Mucosa of gallbladder (tissue), 1 donor: ENCODE measurements around the gene RBMS1. TPM values are rescaled to one million over a fixed set of nuclear protein-coding genes. Genes with fewer than 3 reads are reported as not detected.
"Not testable (repeated sequence)": the region's sequence is repeated elsewhere in the genome, so short reads cannot be mapped to it uniquely, and the experiment has no call there.

Source experiments
- DNase-seq: peaks from one replicate; pipeline ENCODE4 v3.0.0-alpha.2; 2020; ENCODE audit warnings: low spot score
- total RNA-seq: library from RNA; stranded (reverse); gene quantifications from one replicate; pipeline ENCODE4 v1.2.1, GENCODE V29; 2021
- donor health status: DM: no; HTN: no; CAD: no.

RBMS1 gene
- total RNA-seq, 1 donor from 2014 or later: 36.2 TPM

DNA sequence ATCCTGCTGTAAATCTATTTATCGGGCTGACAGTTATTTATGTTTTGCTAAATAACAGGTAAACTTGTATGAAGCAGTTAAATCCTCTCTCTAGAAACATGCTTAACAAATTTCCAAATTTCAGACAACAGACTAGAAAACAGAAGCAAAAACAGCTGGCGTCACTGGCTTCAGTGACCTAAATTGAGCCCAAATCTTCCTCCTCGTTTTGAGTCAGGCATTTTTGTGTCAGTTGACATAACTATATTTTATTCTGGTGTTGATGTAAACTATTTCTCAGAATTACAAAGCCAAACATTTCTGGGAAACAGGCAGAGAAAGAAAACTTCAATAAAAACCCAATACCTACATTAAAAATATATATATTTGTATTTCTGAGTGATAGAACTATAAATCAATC, 21.7 kb downstream of the RBMS1 start:
- DNase-seq: no peak

DNA sequence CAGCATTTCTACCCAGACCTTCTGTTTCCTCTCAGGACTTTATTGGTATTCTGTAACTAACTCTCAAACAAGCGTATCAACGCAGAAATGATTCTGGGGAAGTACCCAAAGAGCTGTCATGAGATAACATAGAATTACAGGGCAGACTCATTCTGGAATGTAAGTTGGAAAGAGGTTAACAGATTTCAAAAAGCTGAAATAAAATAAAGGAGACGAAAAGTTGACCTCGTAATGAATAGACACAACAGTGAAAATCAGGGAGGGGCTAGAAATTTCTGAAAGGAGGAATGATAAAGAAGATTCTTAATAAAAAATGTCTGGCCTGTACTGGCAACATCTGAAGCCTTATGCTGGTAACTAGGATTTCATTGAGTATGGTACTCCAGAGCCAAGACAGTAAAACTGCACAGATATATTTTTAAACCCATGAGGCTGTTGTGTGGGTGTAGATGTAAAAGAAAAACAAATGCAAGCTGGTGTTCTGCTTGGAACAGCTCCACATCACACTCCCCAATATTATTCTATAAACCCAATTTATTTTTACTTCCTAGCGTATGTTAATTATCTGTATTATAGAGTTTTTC, 23.9 kb downstream of the RBMS1 start:
- no peak for DNase-seq

DNA sequence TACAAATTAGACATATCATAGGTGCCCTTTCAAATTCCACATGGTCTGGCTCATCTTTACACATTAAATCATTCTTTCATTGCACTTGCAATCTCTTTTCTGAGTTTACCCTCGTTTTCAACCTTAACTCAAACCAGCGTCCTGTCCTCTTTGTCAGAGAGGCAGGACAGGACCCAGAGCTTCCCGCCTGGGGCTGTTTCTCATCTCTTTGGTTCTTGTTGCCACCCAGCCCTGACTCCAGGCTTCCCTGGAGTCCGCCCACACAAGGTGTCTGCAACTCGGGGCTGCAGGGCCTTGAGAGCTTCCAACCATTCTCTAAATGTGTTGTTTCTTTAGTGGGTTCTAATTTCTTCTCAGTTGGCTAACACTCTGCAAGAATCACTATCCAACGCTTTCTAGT, 24.4 kb downstream of the RBMS1 start:
- DNase-seq: no peak

DNA sequence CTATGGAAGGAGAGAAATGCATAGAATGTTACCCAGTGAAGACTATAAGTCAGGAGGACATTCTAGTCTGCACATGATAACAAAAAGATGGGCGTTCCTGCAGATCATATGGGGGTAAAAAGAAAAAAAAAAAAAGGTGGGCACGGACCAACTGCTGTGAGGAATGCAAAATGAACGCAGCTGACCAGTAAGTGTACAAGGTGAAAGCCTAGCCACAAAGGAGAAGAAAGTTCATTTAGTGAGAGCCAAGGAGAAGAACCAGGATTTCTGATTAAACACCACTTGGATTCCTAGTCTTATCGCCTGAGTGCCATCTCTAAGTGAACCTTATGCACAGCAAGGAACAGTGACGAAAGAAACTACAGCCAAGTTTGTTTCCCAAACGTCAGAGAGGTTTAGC, 26.5 kb downstream of the RBMS1 start:
- no peak for DNase-seq

DNA sequence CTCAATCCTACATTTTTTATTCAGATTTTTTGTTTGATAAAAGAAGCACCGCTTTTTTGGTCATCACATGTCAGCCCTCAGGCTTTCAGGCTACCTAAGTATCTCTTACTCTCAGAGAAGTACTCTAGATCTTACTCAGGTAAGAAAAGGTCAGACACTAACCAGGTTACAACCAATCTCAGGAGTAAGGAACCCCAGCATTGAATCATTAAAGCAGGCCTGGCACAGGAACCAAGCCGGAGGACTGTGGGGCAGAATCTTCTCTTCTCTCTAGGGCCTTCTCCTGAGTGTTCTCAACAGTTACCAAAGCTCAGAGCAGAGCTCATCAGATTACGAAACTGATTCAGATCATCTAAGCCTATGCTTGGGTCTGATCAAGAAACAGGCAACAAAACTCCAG, 28.2 kb downstream of the RBMS1 start:
- DNase-seq: no peak

DNA sequence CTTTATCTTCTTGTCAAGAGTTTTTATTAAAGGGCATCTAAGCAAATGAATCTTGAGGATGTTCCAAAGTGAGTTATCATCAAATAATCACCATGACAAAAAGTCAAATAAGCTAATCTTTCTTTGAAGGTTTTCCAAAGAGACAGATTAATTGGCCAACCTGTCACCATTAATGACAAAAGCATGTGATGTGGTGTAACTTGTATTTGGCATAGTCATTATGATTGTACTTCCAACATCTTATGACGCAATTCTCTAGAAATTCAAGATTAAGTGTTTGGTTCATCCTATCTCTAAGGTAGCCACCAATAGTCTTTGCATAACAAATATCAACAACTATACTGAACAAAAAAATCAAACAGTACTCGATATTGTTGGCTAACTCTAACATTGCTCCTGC, 28.6 kb downstream of the RBMS1 start:
- DNase-seq: no peak

DNA sequence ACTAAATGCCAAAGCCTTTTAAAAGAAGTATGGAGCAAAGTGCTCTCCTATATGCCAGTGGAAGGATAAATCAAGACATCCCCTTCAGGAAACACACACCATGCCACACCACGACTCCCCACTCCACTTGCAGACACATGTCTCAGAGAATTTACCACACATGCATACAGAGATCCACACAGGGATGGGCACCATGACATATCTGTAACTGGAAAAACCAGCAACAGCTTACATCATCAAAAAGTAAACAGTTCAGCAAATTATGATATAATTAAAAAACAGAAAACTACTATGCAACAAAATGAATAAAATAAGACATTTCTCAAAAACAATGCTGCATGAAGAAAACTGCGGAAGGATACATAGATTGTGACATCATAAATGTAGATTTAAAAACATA, 29.6 kb downstream of the RBMS1 start:
- DNase-seq: no peak

DNA sequence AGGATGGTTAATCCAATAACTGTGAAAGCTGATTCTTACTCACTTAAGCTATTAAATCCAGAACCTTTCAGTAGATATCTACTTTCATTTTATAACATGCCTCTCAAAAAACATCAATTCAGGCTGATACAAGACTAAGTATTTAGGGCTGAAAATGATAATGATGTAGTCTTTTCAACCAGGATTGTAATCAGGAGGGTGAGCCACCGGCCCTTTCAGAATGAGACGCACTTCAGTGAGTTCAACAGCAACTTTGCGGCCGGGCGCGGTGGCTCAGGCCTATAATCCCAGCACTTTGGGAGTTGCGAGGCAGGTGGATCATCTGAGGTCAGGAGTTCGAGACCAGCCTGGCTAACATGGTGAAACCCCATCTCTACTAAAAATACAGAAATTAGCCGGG, 30.4 kb downstream of the RBMS1 start:
- DNase-seq: no peak

DNA sequence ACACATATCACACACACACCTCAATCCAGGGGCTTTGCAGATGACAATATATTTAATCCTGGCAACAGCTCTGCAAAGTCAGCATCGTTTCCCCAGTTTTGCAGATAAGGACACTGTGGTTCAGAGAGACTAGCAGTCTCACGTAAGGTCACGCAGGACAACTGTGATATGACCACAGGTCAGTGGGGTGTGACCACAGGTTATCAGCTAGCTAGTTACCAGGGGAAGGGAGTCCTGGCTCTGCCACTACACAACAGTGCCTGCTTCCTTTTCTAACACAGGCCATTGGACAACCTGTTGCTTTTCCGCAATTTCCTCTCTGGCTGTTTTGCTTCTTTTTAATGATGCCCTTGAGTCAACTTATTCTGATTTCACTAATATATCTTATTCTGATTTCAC, 33.3 kb downstream of the RBMS1 start:
- DNase-seq: no peak

DNA sequence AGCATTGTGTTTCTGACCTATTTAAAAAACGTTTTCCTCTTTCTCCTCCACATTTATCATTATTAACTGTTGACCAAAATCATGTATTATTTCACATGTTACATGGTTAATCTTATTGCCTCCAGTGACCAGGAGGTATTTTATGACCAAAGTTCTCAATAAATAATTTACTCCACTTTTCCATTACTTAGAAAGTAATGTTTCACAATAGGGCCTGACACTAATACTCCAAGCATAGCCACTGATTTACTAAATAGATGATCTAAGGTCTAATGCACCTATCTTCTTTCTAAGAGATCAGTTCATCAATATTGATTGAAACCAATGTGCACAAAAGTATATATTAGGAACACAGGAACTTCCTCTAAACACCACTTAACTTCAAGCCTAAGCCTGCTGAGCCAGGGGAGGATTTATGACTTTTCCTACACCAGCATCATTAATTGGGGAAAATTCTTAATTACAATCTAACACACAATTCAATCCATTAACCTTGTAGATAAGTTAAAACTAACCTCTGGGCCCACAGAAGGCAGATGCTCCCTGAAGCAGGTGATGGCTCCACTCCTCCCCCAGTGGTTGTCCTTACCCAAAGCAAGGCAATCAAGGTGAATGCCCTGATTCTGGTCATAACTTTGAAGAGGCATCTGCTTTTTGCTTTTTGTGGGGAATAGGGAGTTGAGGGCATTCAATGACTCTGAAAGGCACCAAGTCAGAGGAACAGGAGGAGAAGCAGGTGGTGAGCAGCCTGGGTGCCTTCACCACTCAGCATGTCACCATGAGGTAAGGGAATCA, 33.9 kb downstream of the RBMS1 start:
- DNase-seq: no peak

DNA sequence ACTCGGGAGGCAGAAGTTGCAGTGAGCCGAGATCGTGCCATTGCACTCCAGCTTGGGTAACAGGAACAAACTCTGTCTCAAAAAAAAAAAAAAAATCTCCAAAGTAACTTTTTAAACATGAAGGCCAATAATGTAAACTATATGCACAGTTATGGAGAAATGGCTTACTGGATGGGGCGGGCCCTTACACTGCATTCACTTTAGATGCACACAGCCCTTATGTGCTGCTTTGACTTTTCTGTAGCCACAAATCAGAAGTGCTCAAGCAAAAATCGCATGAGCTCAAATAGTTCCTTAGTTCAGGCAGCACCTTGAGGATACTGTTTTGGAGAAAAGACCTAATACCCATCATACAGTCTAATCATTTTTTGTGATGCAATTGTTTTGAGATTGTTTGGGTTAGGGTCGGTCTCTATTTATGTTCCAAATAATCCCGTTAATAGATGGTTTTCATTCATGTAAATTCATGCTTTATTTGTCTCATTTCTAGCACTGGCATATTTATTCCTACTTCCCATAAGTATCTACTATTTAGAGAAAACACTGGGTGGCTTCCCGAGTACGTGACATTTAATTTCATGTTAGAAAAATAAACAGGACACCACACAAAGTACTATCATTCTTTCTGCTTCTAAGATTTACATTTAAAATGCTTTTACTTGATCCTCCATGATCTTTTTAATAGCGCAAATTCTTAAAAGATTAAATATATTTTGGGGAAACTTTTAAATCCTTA, 34.7 kb downstream of the RBMS1 start:
- DNase-seq: no peak

DNA sequence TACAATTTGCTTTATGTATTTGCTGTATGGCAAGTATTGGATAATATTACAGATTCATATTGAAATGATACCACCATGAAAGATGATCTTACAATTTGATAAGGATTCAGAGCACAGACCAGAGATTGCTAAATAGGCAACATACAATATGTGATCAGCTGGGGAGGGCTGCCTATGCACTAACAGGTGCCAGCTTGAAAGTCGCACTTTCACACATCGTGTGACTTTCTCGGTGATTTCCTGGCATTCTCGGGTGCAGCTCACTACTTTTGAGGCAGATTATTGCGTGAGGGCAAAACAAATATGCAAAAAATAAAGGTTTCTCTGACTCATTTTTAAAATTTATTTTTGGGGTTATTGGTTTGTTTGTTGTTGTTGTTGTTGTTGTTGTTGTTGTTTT, 36.0 kb downstream of the RBMS1 start:
- DNase-seq: no peak

DNA sequence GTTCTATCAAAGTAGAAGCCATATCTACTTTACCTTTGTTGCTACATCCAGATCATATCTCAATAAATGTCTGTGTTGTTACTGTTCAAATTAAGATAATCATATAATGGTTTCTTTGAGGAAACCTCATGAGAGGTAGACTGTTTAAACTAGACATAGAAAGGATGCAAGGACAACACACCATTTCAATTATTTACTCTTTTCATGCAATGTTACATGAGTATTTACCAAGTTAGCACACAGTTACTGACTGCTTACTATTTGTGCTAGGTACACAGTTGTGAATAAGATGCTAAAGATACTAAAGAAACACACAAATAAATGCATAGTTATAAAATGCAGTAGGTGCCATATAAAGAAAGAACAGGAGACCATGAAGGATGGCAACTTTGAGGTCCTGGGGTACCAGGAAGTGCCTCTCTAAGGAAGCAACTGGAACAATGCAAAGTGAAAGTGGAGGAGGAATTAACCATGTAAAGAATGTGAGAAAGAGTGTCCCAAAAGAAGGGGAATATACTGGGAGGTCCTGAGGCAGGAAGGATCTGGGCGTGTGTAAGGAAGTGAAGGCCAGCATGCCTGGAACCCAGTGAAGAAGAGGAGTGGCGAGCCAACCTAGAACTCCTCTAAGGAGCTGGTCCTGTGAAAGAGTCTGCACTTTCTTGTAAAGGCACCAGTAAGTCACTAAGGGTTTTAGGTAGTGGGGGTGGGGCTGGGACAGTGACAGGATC, 39.4 kb downstream of the RBMS1 start:
- no peak for DNase-seq

DNA sequence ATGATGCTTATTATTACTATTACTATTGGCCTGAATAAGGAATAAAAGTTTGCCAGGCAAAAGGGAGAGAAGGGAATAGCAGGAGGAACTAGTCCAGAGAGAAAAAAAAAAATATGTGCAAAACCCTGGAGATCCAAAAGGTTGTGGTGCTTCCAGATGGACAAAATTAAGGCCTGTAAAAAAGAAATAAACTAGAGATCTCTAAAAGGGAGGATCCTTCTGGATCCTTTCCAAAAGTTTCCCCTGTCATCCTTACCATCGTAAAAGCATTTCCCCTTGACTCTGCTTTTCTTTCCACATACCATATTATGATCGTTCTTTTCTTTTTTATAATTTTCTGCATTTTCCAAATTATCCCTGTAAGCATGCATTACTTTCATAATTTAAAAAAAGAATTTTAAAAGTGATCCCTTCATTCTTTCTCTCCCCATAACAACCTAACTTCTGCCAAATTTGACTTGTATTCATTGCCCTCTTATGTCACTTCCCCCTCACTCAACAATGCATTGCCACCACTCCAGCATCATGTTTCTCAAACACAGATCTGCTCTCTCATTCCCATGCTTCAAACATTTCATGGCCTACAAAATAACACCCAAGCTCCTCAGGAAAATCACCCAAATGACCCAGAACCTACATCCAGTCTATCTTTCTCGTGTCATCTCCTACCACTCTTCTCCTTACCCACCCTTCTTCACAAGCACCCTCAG, 40.3 kb downstream of the RBMS1 start:
- no peak for DNase-seq

DNA sequence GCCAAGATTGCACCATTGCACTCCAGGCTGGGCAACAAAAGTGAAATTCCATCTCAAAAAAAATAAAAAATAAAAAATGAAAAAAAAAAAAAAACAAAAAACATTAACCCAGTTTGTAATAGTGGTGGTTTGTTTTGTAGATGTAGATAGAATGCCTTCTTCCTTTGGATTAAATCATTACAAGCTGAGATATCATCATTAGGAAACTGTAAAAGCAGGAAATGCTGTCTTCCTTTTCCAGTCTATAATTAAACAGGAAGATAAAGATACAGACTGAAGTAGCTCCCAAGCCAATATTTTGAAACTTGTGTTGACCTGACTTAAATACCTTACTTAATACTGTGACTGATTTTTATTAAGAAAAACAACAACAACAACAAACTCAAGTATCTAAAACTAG, 43.1 kb downstream of the RBMS1 start:
- DNase-seq: no peak

DNA sequence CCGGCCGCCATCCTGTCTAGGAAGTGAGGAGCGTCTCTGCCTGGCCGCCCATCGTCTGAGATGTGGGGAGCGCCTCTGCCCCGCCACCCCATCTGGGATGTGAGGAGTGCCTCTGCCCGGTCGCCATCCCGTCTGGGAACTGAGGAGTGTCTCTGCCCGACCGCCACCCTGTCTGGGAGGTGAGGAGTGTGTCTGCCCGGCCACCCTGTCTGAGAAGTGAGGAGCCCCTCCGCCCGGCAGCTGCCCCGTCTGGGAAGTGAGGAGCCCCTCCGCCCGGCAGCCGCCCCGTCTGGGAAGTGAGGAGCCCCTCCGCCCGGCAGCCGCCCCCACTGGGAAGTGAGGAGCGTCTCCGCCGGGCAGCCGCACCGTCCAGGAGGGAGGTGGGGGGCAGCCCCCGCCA, 44.8 kb downstream of the RBMS1 start:
- DNase-seq: not testable (repeated sequence)

DNA sequence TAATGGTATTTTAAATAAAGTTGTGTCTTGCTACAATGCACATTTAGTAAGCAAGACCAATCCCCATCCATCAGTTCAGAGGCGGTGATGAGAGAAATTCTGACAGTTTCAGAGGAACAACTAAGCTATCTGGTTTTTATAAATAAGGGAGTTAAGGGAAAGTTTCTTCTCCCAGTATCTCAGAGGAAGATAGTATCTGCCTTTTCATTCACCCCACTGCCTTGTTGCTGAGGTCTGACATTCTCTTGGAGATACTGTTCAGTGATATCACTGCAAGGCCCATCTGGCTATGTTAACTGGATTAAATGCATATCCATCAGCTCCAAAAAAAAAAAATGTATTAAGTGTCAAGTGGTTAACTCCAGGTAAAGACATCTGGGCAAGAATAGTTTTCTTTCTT, 47.9 kb downstream of the RBMS1 start:
- no peak for DNase-seq

DNA sequence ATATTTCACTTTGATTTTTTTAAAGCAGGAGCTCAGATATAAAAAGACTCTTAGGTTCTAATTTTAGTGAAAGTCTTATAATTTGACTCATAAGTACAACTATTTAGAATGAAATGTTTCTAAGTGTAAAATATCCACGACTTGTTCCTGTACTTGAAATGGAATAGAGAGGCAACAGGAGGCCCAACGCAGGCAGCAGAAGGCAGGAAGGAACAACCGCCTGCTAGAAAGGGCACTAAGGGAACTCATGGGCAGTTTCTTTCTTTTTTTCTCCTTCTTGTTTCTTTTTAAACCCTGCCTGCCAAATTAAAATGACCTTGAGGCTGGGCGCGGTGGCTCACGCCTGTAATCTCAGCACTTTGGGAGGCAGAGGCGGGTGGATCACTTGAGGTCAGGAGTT, 51.0 kb downstream of the RBMS1 start:
- DNase-seq: no peak

DNA sequence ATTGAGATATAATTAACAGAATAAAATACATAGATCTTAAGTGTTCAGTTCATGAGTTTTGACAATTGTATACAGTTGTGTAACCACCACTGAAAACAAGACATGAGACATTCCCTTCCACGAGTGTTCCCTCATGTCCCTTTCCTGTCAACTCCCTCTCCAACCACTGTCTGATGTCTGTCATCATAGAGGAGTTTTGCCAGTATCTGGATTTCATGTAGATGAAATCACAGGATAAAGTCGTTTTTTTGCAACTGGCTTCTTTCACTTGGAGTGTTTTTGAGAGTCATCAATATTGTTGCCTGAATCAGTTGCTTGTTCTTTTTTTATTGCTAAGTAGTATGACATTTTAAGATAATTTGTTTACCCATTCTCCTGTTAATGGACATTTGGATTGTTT, 52.7 kb downstream of the RBMS1 start:
- DNase-seq: no peak

DNA sequence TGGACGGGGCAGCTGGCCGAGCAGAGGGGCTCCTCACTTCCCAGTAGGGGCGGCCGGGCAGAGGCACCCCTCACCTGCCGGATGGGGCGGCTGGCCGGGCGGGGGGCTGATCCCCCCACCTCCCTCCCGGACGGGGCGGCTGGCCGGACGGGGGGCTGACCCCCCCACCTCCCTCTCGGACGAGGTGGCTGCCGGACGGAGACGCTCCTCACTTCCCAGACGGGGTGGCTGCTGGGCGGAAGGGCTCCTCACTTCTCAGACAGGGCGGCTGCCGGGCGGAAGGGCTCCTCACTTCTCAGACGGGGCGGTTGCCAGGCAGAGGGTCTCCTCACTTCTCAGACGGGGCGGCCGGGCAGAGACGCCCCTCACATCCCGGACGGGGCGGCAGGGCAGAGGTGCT, 54.6 kb downstream of the RBMS1 start:
- not testable (repeated sequence) for DNase-seq

DNA sequence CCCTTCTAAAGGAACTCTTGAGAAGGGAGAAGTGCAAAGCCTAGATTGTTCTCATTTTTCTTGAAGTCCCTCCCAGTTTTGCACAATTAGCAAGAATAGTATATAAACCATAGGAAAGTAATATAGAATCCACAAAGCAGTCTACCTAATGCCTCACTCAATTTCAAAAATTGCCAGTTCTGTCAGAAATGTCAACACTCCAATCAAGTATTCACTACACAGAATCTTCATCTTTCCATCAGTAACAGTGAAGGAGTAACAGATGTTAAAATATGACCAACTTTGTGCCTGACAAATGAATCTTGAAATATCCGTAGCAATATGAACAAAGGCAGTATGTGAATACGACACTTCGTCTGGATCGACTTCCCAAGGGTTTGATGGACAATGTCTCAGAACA, 56.3 kb downstream of the RBMS1 start:
- no peak for DNase-seq
